ENCODE data around the gene RGS10.

Gene RGS10

DNA sequence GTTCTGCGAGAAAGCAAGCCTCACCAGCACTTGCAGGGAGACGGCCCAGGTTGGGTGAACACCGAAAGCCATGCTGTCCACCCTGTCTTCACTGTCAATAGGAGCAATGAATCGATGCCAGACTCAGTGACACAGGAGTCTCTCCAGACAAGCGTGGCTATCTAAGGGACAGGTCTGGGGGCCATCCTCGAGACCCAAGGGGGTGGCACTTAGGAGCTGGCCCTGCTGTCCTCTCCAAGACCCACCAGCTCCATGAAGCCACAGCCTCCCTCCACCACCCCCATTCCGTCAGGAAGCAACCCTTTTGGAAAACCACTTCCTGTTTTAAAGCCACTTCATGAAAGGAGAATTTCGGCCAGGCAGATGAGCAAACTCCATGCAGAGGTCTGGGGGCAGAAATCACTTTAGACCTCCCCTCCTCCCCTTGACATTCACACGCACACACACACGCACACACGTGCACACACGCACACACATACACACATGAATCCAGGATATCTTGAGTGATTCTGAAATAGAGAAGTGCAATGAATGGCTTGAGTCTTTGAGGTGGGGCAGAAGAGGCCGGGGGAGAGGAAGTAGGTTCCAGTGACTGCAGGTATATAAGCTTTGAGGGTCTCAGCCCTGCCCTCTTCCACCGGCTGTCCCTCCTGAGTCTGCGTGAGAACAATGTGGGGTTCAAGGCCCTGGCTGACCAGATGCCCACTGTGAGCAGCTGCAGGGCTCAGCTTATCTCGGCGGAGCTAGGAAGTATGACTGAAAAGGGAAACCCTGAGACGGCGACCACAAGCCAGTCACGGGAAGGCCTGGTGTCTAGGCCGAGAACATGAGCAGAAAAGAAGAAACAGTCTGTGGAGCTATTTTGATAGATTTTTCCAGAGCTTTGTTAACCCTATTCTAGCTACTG lies 25.0 kb downstream of the RGS10 start:
- DNase-seq = peak in 1 of 2 experiments; percentile 45

DNA sequence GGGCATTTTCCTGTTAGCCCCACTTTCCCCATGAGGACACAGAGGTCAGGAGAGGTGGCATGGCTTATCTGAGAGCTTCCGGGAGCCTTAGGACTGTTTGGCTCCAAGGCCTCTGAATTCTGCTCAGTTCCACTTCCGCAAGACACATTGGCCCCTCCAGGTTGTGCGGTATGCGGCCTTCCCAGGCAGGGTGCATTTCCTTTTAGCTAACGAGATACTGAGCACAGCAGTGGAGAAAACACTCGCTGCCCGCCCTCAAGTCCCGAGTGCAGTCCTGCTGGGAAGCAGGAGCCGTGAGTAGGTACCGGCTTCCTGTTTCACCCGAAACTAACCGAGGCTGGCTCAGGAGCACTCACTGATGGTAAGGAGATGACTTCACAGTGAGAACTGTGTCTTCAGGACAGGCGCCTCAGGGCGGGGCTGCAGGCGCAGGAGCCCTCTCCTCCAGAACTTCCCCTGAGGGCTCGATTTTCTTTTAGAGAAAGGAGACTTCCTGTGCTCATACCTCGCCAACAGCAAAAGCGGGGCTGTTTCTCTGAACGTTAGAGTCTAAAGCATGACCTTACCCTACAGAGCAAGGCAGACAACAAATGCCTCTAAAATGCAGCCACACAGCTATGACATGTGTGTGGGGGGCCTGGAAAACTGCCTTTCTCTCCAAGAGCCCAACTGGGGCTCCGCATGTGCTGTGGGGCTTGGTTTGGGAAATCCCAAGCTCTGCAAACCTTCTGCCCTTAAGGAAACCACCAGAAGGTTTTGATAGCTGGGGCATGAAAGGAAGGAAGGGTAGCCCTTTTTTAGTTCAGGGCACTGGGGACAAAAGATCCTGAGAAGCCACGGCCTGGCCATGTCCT lies 25.9 kb downstream of the RGS10 start:
- peak; percentile 40 to 42 for DNase-seq

- no peak for DNase-seq
Observed at GRCh38 chr10:119515511-119516045, 26.9 kb downstream of the RGS10 start.

DNA sequence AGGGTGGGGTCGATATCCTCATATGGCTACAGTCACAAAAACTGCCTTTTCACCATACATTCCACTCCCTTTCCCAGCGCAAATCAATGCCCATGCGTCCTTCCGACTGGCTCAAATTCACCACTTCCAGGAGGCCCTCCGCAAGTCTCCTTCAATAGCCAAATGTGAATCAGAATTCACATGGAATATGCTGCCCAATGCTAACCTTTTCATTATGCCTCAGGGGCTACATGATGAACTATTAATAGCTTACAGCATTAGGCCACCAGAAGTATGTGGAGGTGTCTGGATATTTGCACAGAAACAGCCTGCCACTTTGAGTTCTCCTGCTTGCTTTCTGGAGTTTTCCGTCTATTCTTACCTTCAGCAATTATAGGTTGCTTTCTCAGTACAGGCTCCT lies 27.7 kb downstream of the RGS10 start:
- no peak for DNase-seq

DNA sequence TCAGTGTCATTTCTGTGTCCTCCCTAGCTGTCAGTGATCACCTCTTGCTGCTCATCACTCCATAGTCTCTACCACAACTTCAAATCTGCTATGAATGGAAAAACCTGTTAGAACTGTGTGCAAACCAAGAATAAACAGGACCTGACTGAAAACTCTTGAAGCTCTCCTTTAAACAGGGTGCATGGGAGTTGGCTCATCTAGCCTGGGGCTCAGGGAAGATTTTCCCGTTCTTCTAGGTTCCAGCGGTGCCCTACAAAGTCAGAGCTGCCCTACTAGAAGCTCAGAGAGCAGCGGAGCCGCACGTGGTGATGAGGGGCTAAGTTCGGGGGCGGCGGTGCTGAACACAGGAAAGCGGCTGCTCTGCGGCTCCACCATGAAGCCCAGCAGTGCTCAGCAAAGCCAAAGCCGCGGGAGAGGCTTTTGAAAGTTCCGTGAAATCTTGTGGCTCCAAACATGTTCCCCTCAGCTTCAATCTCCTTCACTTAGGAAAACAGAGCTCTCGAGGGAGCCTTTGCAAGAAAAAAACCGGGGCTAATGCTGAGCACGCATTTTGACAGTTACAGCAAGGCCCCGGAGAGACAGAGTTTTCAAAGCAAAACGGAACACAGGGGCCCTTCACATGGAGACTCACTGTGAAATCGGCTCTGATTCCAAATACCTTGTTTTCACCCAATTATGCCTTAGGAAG lies 30.5 kb downstream of the RGS10 start:
- no peak for DNase-seq

DNA sequence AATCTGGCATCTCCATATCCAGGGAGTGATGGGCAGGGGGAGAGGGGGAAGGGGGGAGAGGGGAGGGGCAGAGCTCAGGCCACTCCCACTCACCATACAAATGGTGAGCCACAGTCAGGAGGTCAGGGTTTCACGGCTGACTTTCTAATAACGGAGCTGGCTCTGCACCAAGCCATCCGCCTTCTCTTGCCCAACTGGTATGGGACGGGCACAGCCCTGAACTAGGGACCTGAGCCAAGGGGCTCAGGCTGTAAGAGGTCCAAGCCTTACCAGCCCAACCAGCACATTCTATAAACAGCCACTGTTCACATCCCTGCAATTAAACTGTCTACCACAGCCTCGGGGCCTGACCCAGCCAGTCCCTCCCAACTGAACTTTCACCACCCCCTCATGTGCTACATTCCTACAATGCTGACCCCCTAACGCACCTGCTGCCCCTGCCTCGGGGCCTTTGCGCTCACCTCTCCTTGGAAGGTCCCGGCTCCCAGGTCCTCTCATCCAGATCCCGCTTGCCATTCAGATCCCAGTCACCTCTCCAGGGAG lies 32.5 kb downstream of the RGS10 start:
- no peak for DNase-seq

GRCh38 chr10:119507115-119507514 lies 35.4 kb downstream of the RGS10 start:
- no peak for DNase-seq

DNA sequence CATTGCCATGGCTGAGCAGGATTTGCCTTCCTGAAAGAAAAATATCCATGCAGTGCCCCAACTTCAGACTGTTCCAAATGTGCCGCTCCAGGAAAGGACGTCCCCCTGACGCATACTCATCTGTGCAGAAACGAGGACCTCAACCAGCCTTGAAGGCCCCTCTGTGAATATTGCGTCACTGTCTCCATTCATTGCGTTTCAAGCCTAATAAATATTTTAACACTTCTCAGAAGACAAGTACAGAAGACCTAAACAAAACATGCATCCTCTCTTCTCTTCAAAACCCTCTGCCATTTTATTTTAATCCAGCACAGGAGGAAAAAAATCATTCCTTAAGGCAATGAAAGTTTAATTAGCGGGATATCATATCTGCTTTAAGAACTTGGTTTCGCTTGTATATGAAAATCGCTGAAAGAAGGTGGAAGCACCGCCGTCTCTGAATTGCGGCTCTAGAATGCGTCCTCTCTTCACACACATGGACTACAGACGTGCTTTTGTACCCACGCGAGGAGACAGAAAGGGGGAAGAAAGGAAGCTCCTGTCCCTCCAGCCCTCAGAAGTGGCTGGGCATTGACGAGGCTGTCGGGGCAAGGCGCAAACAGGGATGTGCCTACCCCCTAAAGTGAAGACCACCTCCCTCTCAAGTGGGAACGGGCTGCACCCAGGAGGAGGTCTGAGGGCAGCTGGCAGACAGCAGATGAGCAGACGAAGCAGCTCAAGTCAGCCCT lies 36.8 kb downstream of the RGS10 start:
- DNase-seq = no peak

GRCh38 chr10:119505131-119505551 lies 37.4 kb downstream of the RGS10 start:
- no peak for DNase-seq

GRCh38 chr10:119504651-119505050 lies 37.9 kb downstream of the RGS10 start:
- no peak for DNase-seq

DNA sequence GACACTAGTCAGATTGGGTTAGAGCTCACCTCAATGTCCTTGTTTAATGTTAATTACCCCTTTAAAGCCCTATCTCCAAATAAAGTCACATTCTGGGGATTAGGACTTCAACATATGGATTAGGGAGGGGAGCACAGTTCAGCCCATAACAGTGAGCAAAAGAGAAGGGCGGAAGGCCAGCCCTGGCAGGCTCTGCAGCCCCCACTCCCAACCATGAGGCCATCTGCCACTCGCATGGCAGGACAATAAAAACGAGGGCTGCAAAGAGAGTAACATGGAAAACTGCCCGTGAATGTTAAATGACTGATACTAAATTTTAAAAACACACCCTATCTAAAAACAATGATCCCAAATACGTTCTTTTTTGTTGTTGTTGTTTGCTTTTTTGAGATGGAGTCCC lies 38.7 kb downstream of the RGS10 start:
- no peak for DNase-seq

DNA sequence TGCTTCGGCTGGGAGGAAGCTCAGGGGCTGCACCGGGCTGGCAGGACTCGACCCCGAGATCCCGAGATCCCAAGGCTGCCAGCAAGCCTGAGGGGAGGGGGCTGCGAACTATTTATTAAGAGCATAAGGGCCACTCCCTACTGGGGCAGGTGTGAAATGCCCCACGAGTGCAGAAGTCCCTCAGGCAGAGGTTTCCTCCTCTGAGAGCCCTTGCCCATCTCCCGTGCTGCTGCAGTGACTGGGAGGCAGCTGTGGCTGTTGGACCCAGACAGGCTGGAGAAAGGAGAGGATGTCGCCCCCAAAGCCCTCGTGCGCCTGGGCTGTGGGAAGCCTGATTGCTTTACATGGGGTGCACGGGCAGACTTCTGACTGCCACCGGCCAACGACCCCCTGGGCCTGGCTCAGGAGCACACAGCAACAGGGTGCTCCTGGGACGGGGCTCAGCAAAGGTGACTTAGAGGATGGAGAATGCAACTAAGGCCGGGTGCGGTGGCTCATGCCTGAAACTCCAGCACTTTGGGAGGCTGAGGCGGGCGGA lies 39.8 kb downstream of the RGS10 start:
- DNase-seq = no peak

DNA sequence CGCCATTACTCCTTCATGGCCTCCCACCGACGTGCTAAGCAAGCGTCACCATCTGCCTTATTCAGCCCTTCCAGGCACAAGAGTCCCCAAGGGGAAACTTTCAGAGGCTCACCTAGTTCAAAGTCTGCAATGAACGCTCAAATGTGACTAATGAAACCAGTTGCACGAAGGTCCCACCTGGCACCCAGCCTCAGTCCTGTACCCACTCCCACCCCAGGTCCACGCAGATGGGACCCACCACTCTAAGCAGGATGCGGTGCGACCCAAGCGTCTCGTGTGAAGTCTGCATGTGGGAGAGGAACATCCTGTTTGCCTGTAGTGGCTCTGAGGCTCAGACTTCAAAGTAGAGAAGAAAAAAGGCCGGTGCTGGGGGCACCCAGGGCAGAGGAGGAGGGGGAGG lies 40.3 kb downstream of the RGS10 start:
- peak; percentile 71 to 77 for DNase-seq

- no peak for DNase-seq
Observed at GRCh38 chr10:119501690-119502089, 40.8 kb downstream of the RGS10 start.

DNA sequence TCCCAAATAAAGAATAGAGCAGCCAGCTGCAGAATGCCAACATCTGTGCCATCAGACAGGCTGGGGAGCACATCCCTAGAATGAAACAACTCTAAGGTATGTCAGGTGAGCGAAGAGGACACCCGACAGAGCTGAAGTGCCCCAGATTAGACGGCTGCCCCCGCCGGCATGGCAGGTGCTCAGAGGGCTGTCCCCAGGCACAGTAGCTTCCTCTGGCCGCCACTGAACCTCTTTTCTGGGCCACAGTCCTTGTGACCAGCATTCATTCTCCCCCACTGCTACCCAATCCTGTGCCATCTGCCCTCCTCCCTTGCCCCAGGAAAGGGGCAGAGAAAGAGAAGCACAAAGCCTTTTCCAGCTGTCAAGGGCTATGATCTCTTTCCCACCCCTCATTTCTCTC lies 41.7 kb downstream of the RGS10 start:
- DNase-seq = no peak

GRCh38 chr10:119500123-119500795 lies 42.3 kb downstream of the RGS10 start:
- DNase-seq = no peak

DNA sequence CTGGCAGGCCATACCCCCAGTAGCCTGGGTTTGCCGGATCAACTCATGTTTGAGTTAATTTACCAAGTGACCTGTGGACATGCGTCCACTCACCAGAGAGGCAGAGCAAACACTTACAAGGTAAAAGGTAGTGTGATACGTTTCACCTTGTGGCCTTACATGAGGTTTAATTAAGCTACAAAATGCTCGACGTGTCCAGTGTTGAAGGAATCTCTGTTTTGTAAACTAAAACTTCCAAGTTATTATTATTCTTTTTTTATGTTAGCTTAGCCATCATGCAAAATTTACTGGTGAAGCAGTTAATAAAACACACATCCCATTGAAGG lies 42.9 kb downstream of the RGS10 start:
- no peak for DNase-seq

- no peak for DNase-seq
Observed at GRCh38 chr10:119498889-119499676, 43.4 kb downstream of the RGS10 start.

GRCh38 chr10:119497243-119497642 lies 45.3 kb downstream of the RGS10 start:
- DNase-seq = no peak

DNA sequence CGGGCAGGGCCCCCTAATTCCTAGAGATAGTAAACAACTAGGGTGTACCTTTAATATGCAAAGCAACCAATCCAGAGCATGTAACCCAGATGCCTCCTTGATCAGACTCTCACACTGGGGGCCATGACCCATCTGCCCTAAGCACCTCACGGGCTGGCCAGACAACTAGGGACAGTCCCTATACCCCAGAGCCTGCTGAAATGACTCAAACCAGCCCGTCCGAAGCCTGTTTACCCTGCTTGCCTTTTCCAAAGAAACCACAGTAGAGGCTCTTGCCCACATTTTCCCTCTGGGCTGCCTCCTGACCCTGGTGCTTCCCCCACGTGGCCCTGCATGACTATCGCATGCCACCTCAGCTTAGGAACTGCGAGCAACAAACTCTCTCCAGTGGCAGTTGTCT lies 46.2 kb downstream of the RGS10 start:
- DNase-seq = no peak

Data from activated CD4-positive, alpha-beta T cell treated with anti-CD3 and anti-CD28 coated beads, Interleukin-2, amount 50 U/mL, for 4 hours (primary cell).